Osteocyte (in vitro differentiated cells): ENCODE results near the gene KANSL3. TPM values are rescaled to one million over a fixed set of nuclear protein-coding genes. Genes with fewer than 3 reads are reported as not detected.

ENCODE experiments used
- DNase-seq: peaks from one replicate; pipeline ENCODE4 v3.0.0; 2021; ENCODE audit warnings: mixed read lengths; ENCODE audit not compliant: unreplicated experiment; ENCODE audit errors: extremely low spot score
- H3K27ac Mint-ChIP-seq: one replicate; pipeline ENCODE4 v1.8.0; 2021; ENCODE audit warnings: mild to moderate bottlenecking, mixed read lengths; ENCODE audit not compliant: unreplicated experiment
- H3K27me3 Mint-ChIP-seq: one replicate; pipeline ENCODE4 v1.8.0; 2021; ENCODE audit warnings: mixed read lengths; ENCODE audit not compliant: unreplicated experiment
- H3K36me3 Mint-ChIP-seq: one replicate; pipeline ENCODE4 v1.8.0; 2021; ENCODE audit warnings: mixed read lengths; ENCODE audit not compliant: unreplicated experiment
- H3K4me1 Mint-ChIP-seq: one replicate; pipeline ENCODE4 v1.8.0; 2021; ENCODE audit warnings: mixed read lengths; ENCODE audit not compliant: unreplicated experiment
- H3K4me3 Mint-ChIP-seq: one replicate; pipeline ENCODE4 v1.8.0; 2021; ENCODE audit warnings: mild to moderate bottlenecking, moderate library complexity, mixed read lengths; ENCODE audit not compliant: unreplicated experiment
- H3K9me3 Mint-ChIP-seq: one replicate; pipeline ENCODE4 v1.8.0; 2021; ENCODE audit warnings: mixed read lengths; ENCODE audit not compliant: unreplicated experiment
- CTCF ChIP-seq: fragments of 200-600 bp; sonication (generic); IDR thresholded peaks from 2 replicates; pipeline ENCODE4 v1.5.0; 2021; ENCODE audit warnings: antibody characterized with exemption, mild to moderate bottlenecking, moderate library complexity
- total RNA-seq: library from RNA; stranded (reverse); gene quantifications from 2 replicates; pipeline ENCODE4 v1.2.1, GENCODE V29; 2021

Gene KANSL3
- total RNA-seq, 1 donor from 2014 or later = 45.8 TPM

- no peak for DNase-seq
- Mint-ChIP-seq H3K9me3 (no peaks in the 10 kb centered on the region), H3K27me3 (no peaks in the 10 kb centered on the region), H3K36me3 (peaks cover 72% of the 10 kb centered on the region), H3K4me1 (no peaks in the 10 kb centered on the region), H3K4me3 (no peak overlapping the region), H3K27ac (peak overlapping the region; percentile 31)
- TF ChIP-seq CTCF = no peak
These were observed 36.5 kb downstream of the KANSL3 start for GRCh38 chr2:96601382-96602292.

GRCh38 chr2:96599941-96600340, 38.2 kb downstream of the KANSL3 start:
- H3K4me1 Mint-ChIP-seq = no peaks in the 10 kb centered on the region
- no peaks in the 10 kb centered on the region for H3K9me3 Mint-ChIP-seq
- no peaks in the 10 kb centered on the region for H3K27me3 Mint-ChIP-seq
- no peak for TF ChIP-seq CTCF
- no peak overlapping the region for H3K4me3 Mint-ChIP-seq
- no peak overlapping the region for H3K27ac Mint-ChIP-seq
- DNase-seq = no peak
- peaks cover 62% of the 10 kb centered on the region for H3K36me3 Mint-ChIP-seq

- TF ChIP-seq CTCF = no peak
- Mint-ChIP-seq H3K27me3 (no peaks in the 10 kb centered on the region), H3K27ac (no peak overlapping the region), H3K4me3 (no peak overlapping the region), H3K9me3 (no peaks in the 10 kb centered on the region), H3K36me3 (peaks cover 67% of the 10 kb centered on the region), H3K4me1 (no peaks in the 10 kb centered on the region)
- DNase-seq = no peak
These were observed 41.5 kb downstream of the KANSL3 start for GRCh38 chr2:96596596-96596995.

- no peak overlapping the region for H3K27ac Mint-ChIP-seq
- peaks cover 49% of the 10 kb centered on the region for H3K36me3 Mint-ChIP-seq
- no peak overlapping the region for H3K4me3 Mint-ChIP-seq
These were observed 43.4 kb downstream of the KANSL3 start for GRCh38 chr2:96594691-96595152.

More at GRCh38 chr2:96594691-96595152, 43.4 kb downstream of the KANSL3 start:
- Mint-ChIP-seq H3K9me3 (no peaks in the 10 kb centered on the region), H3K27me3 (no peaks in the 10 kb centered on the region), H3K4me1 (no peaks in the 10 kb centered on the region)
- no peak for DNase-seq
- TF ChIP-seq CTCF = no peak
